GM18502 (cell line): Measurements from ENCODE around the gene FOXL3.
"Not testable (repeated sequence)": the region's sequence is repeated elsewhere in the genome, so short reads cannot be mapped to it uniquely, and the experiment has no call there.

Experiments
- ATAC-seq: cut with Tn5 transposase; IDR thresholded peaks from one replicate; pipeline ENCODE4 v1.9.1; 2021; ENCODE audit warnings: mild to moderate bottlenecking; ENCODE audit not compliant: unreplicated experiment, poor library complexity

Gene FOXL3

DNA sequence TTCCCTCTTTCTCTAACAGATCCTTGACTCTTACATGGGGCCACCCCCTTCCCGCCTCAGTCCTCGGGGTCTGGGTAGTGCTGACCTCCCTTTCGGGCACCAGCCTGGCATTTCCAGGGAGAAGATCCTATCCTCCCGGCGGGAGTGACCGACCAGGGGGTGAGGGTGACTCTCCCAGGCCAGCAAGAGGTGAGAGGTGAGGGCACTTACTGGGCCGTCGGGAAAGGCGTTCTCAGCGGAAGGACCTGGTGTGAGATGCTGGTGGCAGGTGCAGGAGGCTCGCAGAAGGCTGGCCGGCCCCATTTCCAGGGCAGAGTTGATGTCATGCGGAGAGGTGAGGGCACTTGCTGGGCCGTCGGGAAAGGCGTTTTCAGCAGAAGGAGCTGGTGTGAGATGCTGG lies 4.2 kb upstream of the FOXL3 start:
- no peak for ATAC-seq

DNA sequence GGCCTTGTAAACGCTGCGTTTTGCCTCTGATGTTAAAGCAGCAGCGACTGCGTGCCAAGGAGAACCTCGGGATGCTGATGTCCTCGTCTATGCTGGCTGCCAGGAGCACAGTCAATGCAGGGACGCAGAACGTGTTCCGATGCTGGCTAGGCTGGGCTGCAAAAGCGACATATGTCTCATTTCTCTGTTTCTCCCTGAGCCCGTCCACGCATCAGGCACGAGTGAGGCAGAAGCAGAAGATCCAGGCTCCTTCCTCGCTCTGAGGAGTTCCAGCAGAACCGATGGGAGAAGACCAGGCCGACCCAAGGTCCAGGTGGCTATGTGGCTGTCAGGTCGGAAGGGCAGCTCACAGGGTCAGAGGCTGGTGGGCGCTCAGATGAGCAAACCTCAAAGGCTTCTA lies 3.7 kb upstream of the FOXL3 start:
- no peak for ATAC-seq

DNA sequence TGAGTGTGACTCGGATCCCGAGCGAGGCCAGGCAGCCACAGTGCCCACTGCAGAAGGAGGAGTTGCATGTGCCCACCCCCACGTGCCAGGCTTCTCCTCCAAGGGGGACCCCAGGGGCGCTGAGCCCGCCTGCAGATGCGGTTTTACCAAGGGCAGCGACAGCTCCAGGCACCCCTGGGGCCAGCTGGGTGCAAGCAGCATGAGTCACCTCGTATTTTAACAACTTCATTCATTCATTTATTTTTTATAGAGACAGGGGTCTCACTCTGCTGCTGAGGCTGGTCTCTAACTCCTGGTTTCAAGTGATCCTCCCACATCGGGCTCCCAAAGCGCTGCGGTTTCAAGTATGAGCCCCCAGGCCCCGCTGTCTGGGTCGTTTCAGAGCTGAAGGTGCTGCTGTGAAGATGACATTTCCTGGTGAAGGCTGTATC lies 1.3 kb upstream of the FOXL3 start:
- no peak for ATAC-seq

DNA sequence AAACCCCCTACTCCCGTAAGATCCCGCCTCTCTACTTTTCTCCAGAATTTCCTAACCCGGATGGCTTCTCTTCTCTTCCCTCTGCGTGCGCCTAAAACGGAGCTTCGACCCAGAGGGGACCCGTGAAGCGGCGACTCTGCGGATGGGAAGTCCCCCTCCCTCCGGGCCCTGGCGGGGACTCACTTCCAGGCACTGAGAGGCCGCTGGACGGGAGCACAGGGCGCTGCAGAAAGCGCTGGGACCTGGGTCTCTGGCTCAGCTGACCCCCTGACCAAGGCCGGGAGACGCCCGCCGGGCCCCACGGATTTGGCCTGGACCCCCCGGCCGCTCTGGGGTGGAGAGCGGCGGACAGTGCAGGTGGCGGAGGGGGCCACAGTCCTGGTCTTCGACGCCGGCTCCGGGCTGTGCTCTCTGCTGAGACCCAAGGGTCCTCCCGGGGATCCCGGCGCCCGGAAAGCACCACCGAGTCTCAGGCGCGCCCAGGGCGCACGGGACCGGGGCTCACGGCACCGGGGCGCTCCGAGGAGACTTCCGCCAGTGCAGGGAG lies 688 bp upstream of the FOXL3 start:
- no peak for ATAC-seq

DNA sequence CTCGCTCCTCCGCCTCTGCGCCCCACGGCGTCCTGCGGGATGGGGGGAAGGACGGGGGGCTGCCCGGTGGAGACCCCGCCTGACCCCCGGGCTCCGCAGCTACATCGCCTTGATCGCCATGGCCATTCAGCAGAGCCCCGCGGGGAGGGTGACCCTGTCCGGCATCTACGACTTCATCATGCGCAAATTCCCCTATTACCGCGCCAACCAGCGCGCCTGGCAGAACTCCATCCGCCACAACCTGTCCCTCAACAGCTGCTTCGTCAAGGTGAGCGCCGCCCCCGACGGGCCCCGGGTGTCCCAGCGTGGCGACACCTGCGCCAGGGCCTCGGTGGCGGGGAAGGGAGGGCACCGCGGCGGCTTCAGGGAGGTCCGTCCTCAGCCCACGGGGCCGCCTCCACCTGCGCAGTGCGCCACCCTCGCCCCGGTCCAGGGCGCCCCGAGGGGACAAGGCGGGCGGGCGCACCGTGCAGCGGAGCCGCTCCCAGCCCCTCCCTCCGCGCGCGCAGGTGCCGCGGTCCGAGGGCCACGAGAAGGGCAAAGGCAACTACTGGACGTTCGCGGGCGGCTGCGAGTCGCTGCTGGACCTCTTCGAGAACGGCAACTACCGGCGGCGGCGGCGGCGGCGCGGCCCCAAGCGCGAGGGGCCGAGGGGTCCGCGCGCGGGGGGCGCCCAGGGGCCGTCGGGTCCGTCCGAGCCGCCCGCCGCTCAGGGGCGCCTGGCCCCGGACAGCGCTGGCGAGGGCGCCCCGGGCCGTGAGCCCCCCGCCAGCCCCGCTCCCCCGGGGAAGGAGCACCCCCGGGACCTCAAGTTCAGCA lies 793 bp downstream of the FOXL3 start:
- no peak for ATAC-seq

DNA sequence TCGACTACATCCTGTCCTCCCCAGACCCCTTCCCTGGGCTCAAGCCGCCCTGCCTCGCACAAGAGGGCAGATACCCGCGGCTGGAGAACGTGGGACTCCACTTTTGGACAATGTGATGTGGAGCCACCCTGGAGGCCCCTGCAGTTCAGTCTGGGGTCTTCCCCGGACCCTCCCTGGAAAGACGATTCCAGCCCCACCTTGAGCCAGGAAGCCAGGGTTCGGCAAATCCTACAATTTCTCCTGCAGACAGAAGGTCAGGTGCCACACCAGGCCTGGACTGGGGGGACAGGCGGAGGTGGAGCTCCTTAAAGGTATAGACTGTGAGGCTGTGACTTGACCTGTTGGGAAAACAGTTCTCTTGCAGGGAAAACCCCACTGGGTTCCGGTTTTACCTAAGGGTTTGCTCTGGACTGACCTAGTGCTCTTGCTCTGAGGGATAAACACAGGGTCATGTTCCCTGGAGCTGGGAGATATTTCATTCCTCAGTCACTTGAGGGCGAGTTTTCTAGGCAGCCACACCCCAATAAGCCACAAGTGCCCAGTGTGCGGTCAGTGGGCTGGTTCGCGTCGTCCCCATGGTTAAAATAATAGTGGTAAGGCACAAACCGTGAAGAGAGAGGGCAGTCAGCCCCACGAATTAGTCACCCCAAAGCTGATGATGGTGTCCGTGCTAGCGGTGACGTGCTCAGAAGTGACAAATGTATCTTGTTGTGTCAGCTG lies 1.6 kb downstream of the FOXL3 start:
- no peak for ATAC-seq

DNA sequence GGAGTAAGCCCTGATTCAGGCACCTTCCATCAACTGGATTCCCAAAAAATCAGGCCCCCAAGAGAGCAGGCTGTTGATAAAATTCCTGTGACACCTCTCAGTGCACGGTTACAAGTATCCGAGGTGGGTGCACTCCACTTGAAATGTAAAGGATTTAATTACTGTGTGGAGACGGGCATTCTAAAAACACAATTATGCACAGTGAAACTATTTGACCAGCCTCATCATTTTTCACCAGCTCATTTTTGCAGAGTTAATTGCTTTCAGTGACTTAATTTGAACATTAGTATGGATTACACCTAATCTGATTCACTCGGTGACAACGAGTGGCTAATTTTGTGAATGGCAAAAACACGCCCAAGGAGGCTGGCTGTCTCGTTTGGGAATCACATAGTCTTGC lies 2.3 kb downstream of the FOXL3 start:
- ATAC-seq: no peak

DNA sequence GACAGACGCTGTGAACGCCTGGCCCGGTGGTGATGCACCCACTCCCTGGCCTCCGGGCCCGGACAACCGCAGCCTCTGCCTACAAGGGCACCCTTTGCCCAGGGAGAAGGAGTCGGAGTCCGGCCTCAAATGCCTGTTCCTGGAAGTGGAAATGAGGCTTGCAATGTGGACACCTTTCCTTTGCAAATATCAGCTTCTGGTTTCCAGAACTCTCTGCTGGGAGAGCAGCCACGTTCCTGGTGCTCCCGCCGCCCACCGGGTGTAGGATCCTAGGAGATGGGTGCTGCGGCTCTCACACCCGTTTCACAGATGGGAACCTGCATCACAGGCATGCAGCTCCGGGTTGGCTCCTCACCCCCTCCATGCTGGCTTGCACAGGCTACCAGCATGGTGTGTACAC lies 2.9 kb downstream of the FOXL3 start:
- ATAC-seq: no peak

DNA sequence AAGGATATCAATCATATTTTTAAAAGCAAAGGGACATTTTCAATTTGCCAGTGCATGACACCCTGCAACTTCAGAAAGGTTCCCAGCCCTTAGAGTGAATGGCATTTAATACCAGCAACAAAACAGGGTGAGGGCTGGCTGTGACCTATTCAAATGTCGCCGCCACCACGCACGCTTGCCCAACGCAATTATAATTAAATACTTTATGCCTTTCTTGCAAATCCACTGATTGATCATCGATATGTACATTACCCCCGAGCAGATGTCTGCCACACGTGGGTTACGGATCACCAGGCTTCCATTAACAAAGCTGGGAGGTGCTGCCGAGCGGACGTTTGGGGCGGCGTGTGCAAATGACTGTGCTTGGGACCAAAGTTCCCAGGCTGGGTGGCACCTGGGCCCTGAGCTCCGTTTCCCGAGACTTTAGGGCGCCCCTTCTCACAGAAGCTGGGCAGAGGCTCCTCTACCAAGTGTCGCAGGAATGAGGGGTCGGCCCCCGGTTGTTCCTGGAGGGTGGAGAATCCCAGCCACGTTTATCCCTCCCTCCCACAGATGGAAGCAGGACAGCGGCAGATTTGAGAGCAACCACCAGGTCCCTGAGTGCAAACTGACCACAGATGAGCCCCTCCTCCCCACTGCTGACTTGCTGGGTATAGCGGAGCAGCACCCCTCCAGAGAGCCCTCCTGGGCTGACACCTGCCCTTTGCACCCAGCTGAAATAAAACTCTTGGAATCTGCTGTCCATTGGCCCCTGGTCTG lies 3.9 kb downstream of the FOXL3 start:
- no peak for ATAC-seq

DNA sequence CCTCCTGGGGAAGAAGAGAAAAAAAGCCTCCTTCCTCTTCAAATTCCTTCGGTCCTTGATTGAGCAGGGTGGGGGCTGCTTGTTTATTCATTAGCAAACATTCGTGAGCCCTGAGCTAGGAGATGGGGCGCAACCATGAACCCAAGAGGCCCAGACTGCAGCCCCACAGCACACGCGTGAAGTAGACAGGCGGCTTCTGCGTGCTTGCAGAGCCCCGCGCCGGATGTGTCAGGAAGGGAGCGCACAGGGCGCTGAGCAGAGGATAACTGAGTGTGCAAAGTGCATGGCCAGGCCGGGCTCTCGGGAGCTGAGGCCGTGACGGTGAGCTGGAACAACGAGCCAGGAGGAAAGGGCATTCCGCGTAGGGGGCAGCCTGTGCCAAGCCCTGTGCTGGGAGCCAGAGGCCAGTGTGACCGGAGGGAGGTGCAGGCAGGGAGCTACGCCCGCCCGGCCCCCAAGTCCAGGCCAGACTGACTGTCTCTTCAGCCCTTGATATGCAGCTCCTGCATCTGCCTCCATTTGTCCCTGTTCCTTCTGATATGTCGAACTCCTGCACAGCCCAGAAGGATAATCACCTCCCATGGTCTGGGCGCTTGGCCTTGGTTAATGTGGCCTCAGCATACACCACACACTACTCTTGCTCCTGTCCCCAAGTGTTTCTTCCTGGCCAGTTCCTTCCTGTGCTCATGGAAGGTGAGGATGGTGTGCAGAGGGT lies 4.6 kb downstream of the FOXL3 start:
- no peak for ATAC-seq

DNA sequence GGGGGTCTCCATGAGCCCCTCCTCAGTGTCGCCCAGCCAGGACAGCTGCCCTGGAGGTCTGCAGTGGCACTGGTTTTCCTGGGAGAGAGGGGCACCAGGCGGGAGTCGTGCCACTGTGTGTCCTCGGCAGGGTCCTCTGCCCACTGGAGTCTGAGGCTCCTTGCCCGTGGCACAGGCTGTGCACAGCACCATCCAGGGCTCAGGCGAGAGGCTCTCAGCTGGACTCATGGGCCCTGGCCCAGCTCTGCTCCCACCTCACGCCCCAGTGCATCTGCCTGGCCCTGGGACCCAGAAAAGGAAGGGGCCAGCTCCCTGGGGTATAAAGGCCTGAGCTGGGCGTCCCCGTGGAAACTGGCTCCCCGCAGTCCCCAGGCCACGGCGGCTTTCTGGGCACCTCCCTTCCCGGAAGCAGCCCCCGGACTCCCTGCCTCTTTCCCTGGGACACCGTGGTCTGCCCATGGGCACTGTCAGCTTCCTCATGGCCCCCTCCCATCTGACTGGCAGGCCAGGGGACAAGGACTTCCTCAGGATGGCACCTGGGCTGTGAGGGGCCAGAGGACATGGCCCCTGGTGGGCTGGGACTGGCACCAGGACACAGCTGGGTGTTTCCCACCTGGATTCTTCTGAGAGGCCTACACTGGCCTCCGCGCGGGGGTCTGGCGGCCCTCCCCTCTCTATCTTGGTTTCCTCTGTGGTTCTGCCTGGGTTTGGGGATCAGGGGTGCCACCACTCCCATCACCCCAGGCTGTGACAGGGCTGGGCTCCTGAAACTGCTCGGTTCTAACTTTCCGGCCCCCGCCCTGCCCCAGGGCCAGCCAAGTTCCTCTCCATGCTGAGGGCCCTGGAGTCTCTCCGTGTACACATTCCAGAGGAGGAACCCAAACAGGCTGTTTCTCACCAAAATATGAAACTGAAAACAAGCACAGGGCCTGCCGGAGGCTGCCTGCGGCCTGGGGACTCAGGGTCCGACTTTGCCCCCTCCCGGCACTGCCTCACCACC lies 5.5 kb downstream of the FOXL3 start:
- no peak for ATAC-seq

DNA sequence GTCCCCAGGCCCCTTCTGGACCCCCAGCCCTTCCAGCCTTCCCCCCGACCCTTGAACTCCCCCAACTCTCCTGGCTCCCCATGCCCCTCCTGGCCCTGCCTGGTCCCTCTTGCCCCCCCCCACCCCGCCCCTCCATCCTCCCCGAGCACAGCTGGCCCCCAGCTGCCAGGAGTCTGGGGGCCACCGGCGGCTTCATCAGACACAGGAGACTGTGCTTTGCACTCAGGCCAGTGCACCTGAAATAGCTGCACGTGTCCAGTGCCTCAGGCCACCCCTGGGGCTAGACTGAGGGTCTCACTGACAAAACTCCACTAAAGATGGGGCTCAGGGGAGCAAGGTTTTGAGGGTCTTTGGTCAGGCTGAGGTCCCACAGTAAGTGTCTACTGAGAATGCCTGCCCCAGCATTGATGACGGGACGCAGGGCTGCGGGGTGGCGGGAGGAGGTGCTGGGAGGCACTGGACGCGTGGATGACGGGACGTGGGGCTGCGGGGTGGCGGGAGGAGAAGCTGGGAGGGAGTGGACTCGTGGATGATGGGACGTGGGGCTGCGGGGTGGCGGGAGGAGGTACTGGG lies 6.5 kb downstream of the FOXL3 start:
- ATAC-seq: no peak

DNA sequence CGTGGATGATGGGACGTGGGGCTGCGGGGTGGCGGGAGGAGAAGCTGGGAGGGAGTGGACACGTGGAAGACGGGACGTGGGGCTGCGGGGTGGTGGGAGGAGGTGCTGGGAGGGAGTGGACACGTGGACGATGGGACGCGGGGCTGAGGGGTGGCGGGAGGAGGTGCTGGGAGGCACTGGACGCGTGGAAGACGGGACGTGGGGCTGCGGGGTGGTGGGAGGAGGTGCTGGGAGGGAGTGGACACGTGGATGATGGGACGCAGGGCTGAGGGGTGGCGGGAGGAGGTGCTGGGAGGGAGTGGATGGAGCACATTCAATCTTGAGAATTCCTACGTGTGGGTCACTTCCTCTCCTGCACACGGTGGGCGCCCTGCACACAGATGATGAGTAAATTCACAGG lies 7.2 kb downstream of the FOXL3 start:
- not testable (repeated sequence) for ATAC-seq

DNA sequence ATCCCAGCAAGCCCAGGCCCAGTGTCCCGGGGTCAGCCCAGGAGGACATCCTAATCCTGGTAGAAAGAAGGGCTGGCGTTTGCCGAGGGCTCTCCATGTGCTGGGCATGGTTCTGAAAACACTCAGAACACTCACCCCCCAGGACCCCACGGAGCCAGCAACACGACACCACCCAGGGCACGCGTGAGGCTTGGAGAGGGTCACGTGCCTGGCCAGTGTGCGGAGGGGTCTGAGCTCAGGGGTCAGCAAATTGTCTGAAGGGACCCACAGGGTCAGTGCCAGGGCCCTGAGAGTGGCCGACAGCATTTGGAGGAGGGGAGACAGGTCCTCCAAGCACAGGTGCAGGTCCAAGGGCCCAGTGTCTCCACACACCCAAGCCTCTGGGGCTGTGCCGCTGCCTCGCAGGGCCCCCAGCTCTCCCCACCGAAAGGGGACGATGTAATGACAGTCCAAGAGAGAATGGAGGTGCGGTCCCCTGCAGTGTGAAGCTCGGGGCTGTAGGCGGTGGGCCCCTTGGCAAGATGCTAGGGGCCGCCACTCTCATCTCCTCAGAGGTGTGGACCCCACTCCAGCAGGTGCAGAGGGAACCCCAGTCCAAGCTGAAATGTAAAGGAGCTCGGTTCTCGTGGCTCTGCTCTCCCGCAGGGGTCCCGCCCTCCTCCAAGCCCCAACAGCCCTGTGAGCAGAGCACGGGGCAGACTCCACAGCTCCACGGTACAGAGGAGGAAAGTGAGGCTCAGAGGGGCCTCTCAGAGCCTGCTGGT lies 7.8 kb downstream of the FOXL3 start:
- no peak for ATAC-seq

DNA sequence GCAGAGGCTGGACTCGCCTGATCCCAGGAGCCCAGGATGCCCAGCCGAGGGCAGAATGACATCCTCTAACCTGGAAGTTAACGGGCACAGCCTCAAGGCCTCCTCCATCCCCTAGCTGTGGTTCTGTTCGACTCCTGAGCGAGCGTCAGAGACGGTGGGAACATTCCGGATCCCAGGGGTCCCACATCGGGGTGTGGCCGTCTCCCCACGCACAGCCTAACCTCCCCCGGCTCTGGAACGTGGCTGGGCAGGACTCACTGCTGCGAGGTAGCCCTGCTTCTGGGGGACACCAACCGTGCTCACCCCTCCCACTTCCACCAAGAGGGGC lies 8.4 kb downstream of the FOXL3 start:
- ATAC-seq: no peak

DNA sequence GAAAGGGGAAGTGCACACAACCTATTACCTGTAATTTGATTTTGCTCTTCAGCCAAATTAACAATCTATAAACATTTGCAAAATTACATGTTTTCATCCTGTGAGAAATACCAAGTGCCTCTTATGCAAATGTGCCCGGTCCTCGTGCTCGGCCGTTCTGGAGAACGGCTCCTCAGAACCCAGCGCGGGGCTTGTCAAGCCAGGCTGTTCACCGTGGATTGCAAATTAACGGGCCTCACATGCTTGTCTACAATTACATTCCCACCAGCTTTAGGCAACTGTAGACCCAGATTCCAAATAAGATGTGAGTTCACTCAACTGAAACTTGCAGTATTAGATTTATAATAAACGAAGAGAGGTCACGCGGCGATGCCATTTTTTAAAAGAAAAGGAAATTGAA lies 8.8 kb downstream of the FOXL3 start:
- no peak for ATAC-seq

DNA sequence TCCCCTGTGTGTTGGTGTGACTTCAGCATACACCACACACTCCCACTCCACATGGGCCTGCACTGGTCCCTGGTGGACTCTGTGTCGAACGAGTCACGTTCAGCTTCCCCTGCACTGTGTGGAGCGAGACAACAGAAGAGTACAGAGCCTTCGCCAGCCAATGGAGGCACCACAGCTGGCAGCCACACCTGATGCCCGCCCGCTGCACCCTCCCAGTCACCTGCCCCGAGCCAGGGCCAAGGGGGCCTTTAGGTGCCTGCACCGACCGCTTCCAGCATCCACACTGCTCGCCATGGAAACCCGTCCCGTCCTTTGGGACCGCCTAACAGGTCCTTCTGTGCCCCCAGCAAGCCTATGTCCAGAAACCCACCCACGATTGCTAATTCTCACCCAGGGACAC lies 9.2 kb downstream of the FOXL3 start:
- ATAC-seq: no peak

DNA sequence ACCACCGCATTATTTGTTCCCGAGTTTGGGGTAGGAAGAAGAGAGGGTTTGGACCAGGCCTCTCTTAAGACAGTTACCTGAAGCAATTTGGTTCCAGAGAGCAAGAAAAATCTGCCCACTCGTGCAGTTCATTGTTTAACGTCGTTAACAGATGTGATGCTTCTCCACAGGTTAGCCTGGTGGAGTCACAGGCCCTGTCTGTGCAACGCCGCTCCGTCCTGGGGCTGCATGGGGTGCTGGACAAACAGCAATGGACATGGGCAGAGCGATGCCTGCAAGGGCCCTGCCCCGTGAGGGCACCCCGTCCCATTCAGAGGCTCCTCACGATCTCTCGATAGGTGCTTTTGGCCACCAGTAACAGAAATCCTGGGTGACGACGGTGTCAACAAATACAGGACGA lies 9.7 kb downstream of the FOXL3 start:
- no peak for ATAC-seq
